GM12878 (cell line): Measurements from ENCODE around the gene ZNF668. TPM values are rescaled to one million over a fixed set of nuclear protein-coding genes. Genes with fewer than 3 reads are reported as not detected.

Source experiments
- BMI1 ChIP-seq: fragments of 450-650 bp; IDR thresholded peaks from 2 replicates; pipeline ENCODE4 v1.6.1; 2016; ENCODE audit warnings: mild to moderate bottlenecking, moderate library complexity, borderline replicate concordance
- CBX5 ChIP-seq: sonication (generic); IDR thresholded peaks from 2 replicates; pipeline ENCODE4 v1.6.1; 2016; ENCODE audit warnings: low read depth, moderate library complexity, mild to moderate bottlenecking, inconsistent platforms
- CHD4 ChIP-seq: fragments of 200-600 bp; sonication (generic); IDR thresholded peaks from 2 replicates; pipeline ENCODE4 v1.6.1; 2016; ENCODE audit warnings: mild to moderate bottlenecking
- ETV6 ChIP-seq, 2 experiments: fragments of 450-650 bp in 1 of 2; IDR thresholded peaks in 1 of 2; conservative IDR thresholded peaks in 1 of 2; 2 replicates each; pipeline ENCODE4 v1.6.1; 2014; ENCODE audit warnings: antibody characterized with exemption in 1 of 2, borderline replicate concordance in 1 of 2, low read depth in 1 of 2, mild to moderate bottlenecking in 1 of 2, moderate library complexity in 1 of 2
- IKZF1 ChIP-seq: fragments of 450-650 bp; conservative IDR thresholded peaks from 2 replicates; pipeline ENCODE4 v1.6.1; 2017; ENCODE audit warnings: antibody characterized with exemption, mild to moderate bottlenecking
- IRF4 ChIP-seq: IDR thresholded peaks from 2 replicates; pipeline ENCODE4 v1.6.1; 2011; ENCODE audit warnings: low read depth, low read length
- LARP7 ChIP-seq: fragments of 450-650 bp; IDR thresholded peaks from 2 replicates; pipeline ENCODE4 v1.6.1; 2017; ENCODE audit warnings: mild to moderate bottlenecking
- RB1 ChIP-seq: fragments of 450-650 bp; formaldehyde crosslinking; IDR thresholded peaks from 2 replicates; pipeline ENCODE4 v1.6.1; 2017; ENCODE audit warnings: mild to moderate bottlenecking, borderline replicate concordance
- SRF ChIP-seq, 2 experiments: IDR thresholded peaks; 2 replicates each; pipeline ENCODE4 v1.6.1; 2011; ENCODE audit warnings: low read depth in 2 of 2, low read length in 2 of 2, mild to moderate bottlenecking in 1 of 2, moderate library complexity in 1 of 2
- STAT3 ChIP-seq: IDR thresholded peaks from 2 replicates; pipeline ENCODE4 v1.6.1; 2011; ENCODE audit warnings: low read depth, low read length, improper control_type of control experiment
- ZNF687 ChIP-seq: fragments of 450-650 bp; IDR thresholded peaks from 2 replicates; pipeline ENCODE4 v1.6.1; 2017; ENCODE audit warnings: mild to moderate bottlenecking, moderate library complexity
- polyA plus RNA-seq, 11 experiments: library from polyadenylated mRNA; depleted of rRNA in 4 of 11; unstranded in 6 of 11; stranded (reverse) in 5 of 11; fragments of >200 nt; fragmentation: Nextera tagmentation in 4 of 11; fragmentation: Illumina TruSeq in 1 of 11; extraction: Ambion mirVana in 4 of 11; extraction: Trizol in 1 of 11; gene quantifications; 1 replicate in 1 of 11; 2 replicates in 10 of 11; pipeline versions ENCODE4 v1.2.1 to v1.2.3, GENCODE V29; 2011 to 2016; ENCODE audit warnings: inconsistent platforms in 2 of 11, missing spikeins in 2 of 11, low read depth in 1 of 11
- total RNA-seq, 4 experiments: library from RNA; depleted of rRNA in 3 of 4; stranded (reverse); fragments of >200 nt in 3 of 4; fragmentation: Illumina TruSeq in 1 of 4; extraction: Trizol in 1 of 4; gene quantifications; 2 replicates each; pipeline versions ENCODE4 v1.2.1 to v1.2.3, GENCODE V29; 2013 to 2021
- TF ChIP-seq, protein P1 (sequence below): fragments of 150-350 bp; IDR thresholded peaks from 2 replicates; pipeline ENCODE4 v1.6.1; 2014; ENCODE audit warnings: mild to moderate bottlenecking, low read depth, low read length
- TF ChIP-seq, protein P2 (sequence below): IDR thresholded peaks from 2 replicates; pipeline ENCODE4 v1.6.1; 2012; ENCODE audit warnings: low read length, inconsistent platforms
- TF ChIP-seq, protein P3 (sequence below): fragments of 450-650 bp; formaldehyde crosslinking; IDR thresholded peaks from 2 replicates; pipeline ENCODE4 v1.4.0; 2020; ENCODE audit warnings: mild to moderate bottlenecking, moderate library complexity
- TF ChIP-seq, protein P4 (sequence below): fragments of 450-650 bp; IDR thresholded peaks from 2 replicates; pipeline ENCODE4 v1.6.1; 2017; ENCODE audit warnings: borderline replicate concordance

Gene ZNF668
- total and polyA plus RNA-seq, 10 of the 15 experiments (the other 5 are each of a cell fraction or from before 2014, with no cell fraction given) = 0.05 to 20.7 (median 10.0) TPM; not detected in 1

- TF ChIP-seq LARP7 = peak; percentile 98
- TF ChIP-seq, protein P1, sequence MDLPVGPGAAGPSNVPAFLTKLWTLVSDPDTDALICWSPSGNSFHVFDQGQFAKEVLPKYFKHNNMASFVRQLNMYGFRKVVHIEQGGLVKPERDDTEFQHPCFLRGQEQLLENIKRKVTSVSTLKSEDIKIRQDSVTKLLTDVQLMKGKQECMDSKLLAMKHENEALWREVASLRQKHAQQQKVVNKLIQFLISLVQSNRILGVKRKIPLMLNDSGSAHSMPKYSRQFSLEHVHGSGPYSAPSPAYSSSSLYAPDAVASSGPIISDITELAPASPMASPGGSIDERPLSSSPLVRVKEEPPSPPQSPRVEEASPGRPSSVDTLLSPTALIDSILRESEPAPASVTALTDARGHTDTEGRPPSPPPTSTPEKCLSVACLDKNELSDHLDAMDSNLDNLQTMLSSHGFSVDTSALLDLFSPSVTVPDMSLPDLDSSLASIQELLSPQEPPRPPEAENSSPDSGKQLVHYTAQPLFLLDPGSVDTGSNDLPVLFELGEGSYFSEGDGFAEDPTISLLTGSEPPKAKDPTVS = no peak
- peak; percentile 93 for TF ChIP-seq IKZF1
- 0 out of 2 replicates have a peak, but pooled peaks have one; percentile 30 for TF ChIP-seq IRF4
- TF ChIP-seq STAT3 = no peak
- TF ChIP-seq BMI1 = no peak
- peak; percentile 70 for TF ChIP-seq ZNF687
- 0 out of 2 replicates have a peak, but pooled peaks have one; percentile 50 for TF ChIP-seq RB1
- no peak for TF ChIP-seq CHD4
- no peak for TF ChIP-seq CBX5
- TF ChIP-seq, protein P2, sequence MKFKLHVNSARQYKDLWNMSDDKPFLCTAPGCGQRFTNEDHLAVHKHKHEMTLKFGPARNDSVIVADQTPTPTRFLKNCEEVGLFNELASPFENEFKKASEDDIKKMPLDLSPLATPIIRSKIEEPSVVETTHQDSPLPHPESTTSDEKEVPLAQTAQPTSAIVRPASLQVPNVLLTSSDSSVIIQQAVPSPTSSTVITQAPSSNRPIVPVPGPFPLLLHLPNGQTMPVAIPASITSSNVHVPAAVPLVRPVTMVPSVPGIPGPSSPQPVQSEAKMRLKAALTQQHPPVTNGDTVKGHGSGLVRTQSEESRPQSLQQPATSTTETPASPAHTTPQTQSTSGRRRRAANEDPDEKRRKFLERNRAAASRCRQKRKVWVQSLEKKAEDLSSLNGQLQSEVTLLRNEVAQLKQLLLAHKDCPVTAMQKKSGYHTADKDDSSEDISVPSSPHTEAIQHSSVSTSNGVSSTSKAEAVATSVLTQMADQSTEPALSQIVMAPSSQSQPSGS = no peak
- TF ChIP-seq, protein P3, sequence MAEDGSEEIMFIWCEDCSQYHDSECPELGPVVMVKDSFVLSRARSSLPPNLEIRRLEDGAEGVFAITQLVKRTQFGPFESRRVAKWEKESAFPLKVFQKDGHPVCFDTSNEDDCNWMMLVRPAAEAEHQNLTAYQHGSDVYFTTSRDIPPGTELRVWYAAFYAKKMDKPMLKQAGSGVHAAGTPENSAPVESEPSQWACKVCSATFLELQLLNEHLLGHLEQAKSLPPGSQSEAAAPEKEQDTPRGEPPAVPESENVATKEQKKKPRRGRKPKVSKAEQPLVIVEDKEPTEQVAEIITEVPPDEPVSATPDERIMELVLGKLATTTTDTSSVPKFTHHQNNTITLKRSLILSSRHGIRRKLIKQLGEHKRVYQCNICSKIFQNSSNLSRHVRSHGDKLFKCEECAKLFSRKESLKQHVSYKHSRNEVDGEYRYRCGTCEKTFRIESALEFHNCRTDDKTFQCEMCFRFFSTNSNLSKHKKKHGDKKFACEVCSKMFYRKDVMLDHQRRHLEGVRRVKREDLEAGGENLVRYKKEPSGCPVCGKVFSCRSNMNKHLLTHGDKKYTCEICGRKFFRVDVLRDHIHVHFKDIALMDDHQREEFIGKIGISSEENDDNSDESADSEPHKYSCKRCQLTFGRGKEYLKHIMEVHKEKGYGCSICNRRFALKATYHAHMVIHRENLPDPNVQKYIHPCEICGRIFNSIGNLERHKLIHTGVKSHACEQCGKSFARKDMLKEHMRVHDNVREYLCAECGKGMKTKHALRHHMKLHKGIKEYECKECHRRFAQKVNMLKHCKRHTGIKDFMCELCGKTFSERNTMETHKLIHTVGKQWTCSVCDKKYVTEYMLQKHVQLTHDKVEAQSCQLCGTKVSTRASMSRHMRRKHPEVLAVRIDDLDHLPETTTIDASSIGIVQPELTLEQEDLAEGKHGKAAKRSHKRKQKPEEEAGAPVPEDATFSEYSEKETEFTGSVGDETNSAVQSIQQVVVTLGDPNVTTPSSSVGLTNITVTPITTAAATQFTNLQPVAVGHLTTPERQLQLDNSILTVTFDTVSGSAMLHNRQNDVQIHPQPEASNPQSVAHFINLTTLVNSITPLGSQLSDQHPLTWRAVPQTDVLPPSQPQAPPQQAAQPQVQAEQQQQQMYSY (CRISPR knock-in tag) = no peak
- TF ChIP-seq, protein P4, sequence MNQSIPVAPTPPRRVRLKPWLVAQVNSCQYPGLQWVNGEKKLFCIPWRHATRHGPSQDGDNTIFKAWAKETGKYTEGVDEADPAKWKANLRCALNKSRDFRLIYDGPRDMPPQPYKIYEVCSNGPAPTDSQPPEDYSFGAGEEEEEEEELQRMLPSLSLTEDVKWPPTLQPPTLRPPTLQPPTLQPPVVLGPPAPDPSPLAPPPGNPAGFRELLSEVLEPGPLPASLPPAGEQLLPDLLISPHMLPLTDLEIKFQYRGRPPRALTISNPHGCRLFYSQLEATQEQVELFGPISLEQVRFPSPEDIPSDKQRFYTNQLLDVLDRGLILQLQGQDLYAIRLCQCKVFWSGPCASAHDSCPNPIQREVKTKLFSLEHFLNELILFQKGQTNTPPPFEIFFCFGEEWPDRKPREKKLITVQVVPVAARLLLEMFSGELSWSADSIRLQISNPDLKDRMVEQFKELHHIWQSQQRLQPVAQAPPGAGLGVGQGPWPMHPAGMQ = no peak
- TF ChIP-seq ETV6 (conservative IDR thresholded peaks at IDR 0.05 in 1 of 2, IDR thresholded peaks at IDR 0.05 in 1 of 2; ENCODE audit: borderline replicate concordance in 1 of 2, low read depth in 1 of 2) = no peak; a peak in 1 of 4 replicates
- TF ChIP-seq SRF (IDR thresholded peaks at IDR 0.05; ENCODE audit: low read depth in 2 of 2, low read length in 2 of 2) = 0 out of 4 replicates have a peak, but pooled peaks of 1 of the 2 experiments have one; percentile 16
These were observed 684 bp downstream of the ZNF668 start (continued) for GRCh38 chr16:31073142-31073969.
